HepG2 (cell line): Measurements from ENCODE around the gene LAP3. TPM values are rescaled to one million over a fixed set of nuclear protein-coding genes. Genes with fewer than 3 reads are reported as not detected.
A peak's percentile ranks its signal among the peaks of the same experiment; 100 is the strongest.

Experiments used
- ATAC-seq: fragments of 200-7000 bp; cut with Tn5 transposase; 3 replicates; pipeline ENCODE4 v1.9.1; 2020; ENCODE audit warnings: mild to moderate bottlenecking, moderate library complexity
- BruUV-seq: library from RNA; stranded (reverse); fragments of 400-500 nt; replicated peaks from 2 replicates; lab custom pipeline; 2021; lab: Mats Ljungman, UMichigan
- CTCF ChIA-PET: fragments of 300-600 bp; formaldehyde crosslinking; extraction: SDS; loops from one replicate; lab custom pipeline; 2021; ENCODE audit warnings: low total read pairs, inconsistent platforms, low intra/inter-chr PET ratio; lab: Yijun Ruan, JAX
- POLR2A ChIA-PET: fragments of 350-600 bp; sonication (Branson Sonifier 250); formaldehyde crosslinking; loops from one replicate; lab custom pipeline; 2020; ENCODE audit warnings: antibody characterized with exemption, inconsistent platforms; lab: Yijun Ruan, JAX
- DNase-seq: peaks from one replicate; pipeline ENCODE4 v3.0.0-alpha.2; 2015; ENCODE audit warnings: low spot score
- FAIRE-seq: peaks from 3 replicates; lab custom pipeline; 2011; peaks lifted over from hg19 to GRCh38; lab: Jason Lieb, UNC
- H2AFZ ChIP-seq: one replicate; pipeline ENCODE4 v1.6.1; 2011; ENCODE audit warnings: low read length, inconsistent platforms
- H3K27ac ChIP-seq: fragments of 300-600 bp; 3 replicates; pipeline ENCODE4 v1.8.0; 2011; ENCODE audit warnings: mixed run types, mild to moderate bottlenecking, mixed read lengths, low read length, inconsistent platforms; ENCODE audit not compliant: insufficient read depth; ENCODE audit errors: extremely low read length
- H3K27me3 ChIP-seq, 2 experiments: fragments of 200-600 bp in 1 of 2; 2 replicates in 1 of 2; 3 replicates in 1 of 2; pipeline versions ENCODE4 v1.6.0 to v1.8.0; 2011; ENCODE audit warnings: low read length in 2 of 2, mild to moderate bottlenecking in 2 of 2, moderate library complexity in 2 of 2, inconsistent platforms in 1 of 2; ENCODE audit not compliant: insufficient read depth in 2 of 2, control insufficient read depth in 1 of 2
- H3K36me3 ChIP-seq, 2 experiments: fragments of 200-600 bp in 1 of 2; replicated peaks in 1 of 2; 2 replicates in 1 of 2; 3 replicates in 1 of 2; pipeline versions ENCODE4 v1.5.1 to v1.8.0; 2011; ENCODE audit warnings: low read length in 2 of 2, inconsistent platforms in 1 of 2; ENCODE audit not compliant: insufficient read depth in 2 of 2, control insufficient read depth in 1 of 2
- H3K4me1 ChIP-seq: 2 replicates; pipeline ENCODE4 v1.5.1; 2012; ENCODE audit warnings: low read length, inconsistent platforms; ENCODE audit not compliant: insufficient read depth
- H3K4me2 ChIP-seq: 2 replicates; pipeline ENCODE4 v1.6.0; 2011; ENCODE audit warnings: low read depth, low read length, inconsistent platforms
- H3K4me3 ChIP-seq, 3 experiments: fragments of 200-600 bp in 1 of 3; sonication (generic), shearing (Covaris generic) in 1 of 3; replicated peaks in 1 of 3; 2 replicates each; pipeline ENCODE4 v1.5.1; 2011 to 2016; ENCODE audit warnings: low read length in 3 of 3, inconsistent platforms in 2 of 3, low read depth in 2 of 3, mild to moderate bottlenecking in 2 of 3, control low read depth in 1 of 3, mixed read lengths in 1 of 3; ENCODE audit not compliant: insufficient read depth in 1 of 3
- H3K79me2 ChIP-seq: one replicate; pipeline ENCODE4 v1.6.1; 2011; ENCODE audit warnings: low read length, inconsistent platforms; ENCODE audit not compliant: insufficient read depth
- H3K9ac ChIP-seq: 2 replicates; pipeline ENCODE4 v1.6.0; 2011; ENCODE audit warnings: mild to moderate bottlenecking, low read depth, low read length, inconsistent platforms; ENCODE audit not compliant: insufficient read depth
- H3K9me3 ChIP-seq: 2 replicates; pipeline ENCODE4 v1.5.1; 2012; ENCODE audit warnings: mild to moderate bottlenecking, low read length
- H4K20me1 ChIP-seq: 2 replicates; pipeline ENCODE4 v1.6.0; 2011; ENCODE audit warnings: inconsistent platforms, mild to moderate bottlenecking, low read length, moderate library complexity; ENCODE audit not compliant: insufficient read depth
- CBX5 ChIP-seq: sonication (generic); formaldehyde crosslinking; IDR thresholded peaks from 2 replicates; pipeline ENCODE4 v1.4.0; 2020; ENCODE audit warnings: missing genetic modification reagents, borderline replicate concordance
- MBD4 ChIP-seq: IDR thresholded peaks from 2 replicates; pipeline ENCODE4 v1.6.1; 2012; ENCODE audit warnings: low read length, inconsistent platforms, borderline replicate concordance
- MEIS1 ChIP-seq: sonication (generic); formaldehyde crosslinking; IDR thresholded peaks from 2 replicates; pipeline ENCODE4 v1.9.0; 2021; ENCODE audit warnings: mild to moderate bottlenecking, missing genetic modification reagents, moderate library complexity, borderline replicate concordance
- PRMT3 ChIP-seq: sonication (generic); formaldehyde crosslinking; IDR thresholded peaks from 2 replicates; pipeline ENCODE4 v1.8.1; 2022; ENCODE audit warnings: low read depth, mild to moderate bottlenecking, moderate library complexity, missing genetic modification reagents, borderline replicate concordance
- SALL2 ChIP-seq: sonication (generic); formaldehyde crosslinking; IDR thresholded peaks from 2 replicates; pipeline ENCODE4 v1.8.1; 2023; ENCODE audit warnings: mild to moderate bottlenecking, missing genetic modification reagents, inconsistent platforms
- SIX4 ChIP-seq: sonication (generic); formaldehyde crosslinking; IDR thresholded peaks from 2 replicates; pipeline ENCODE4 v1.4.0; 2020; ENCODE audit warnings: missing genetic modification reagents
- ZBTB21 ChIP-seq: sonication (generic); formaldehyde crosslinking; IDR thresholded peaks from 2 replicates; pipeline ENCODE4 v1.4.0; 2020; ENCODE audit warnings: missing genetic modification reagents
- ZNF121 ChIP-seq: sonication (generic); formaldehyde crosslinking; IDR thresholded peaks from 2 replicates; pipeline ENCODE4 v1.5.0; 2020; ENCODE audit warnings: mild to moderate bottlenecking, missing genetic modification reagents
- ZNF451 ChIP-seq: sonication (generic); formaldehyde crosslinking; IDR thresholded peaks from 2 replicates; pipeline ENCODE4 v1.5.0; 2020; ENCODE audit warnings: mild to moderate bottlenecking, missing genetic modification reagents
- WGBS: methylation state at CpG from one replicate; pipeline ENCODE4 v1.1.6; 2017; ENCODE audit warnings: low lambda C conversion rate; 5-methylcytosine and 5-hydroxymethylcytosine counted together
- in situ Hi-C: cut with HindIII; loops from 2 replicates; pipeline ENCODE4 v1.10.0; 2017; ENCODE audit warnings: low pct_unique_long_range_greater_than_20kb; ENCODE audit not compliant: extremely low pct_ligation_motif_present
- intact Hi-C: fragments of 100-400 bp; cut with micrococcal nuclease; formaldehyde crosslinking; loops from one replicate; pipeline ENCODE4 v1.10.0; 2022; ENCODE audit not compliant: unreplicated experiment
- polyA plus RNA-seq, 8 experiments: library from polyadenylated mRNA; depleted of rRNA in 3 of 8; stranded (reverse) in 7 of 8; unstranded in 1 of 8; fragments of >200 nt; fragmentation: Illumina TruSeq in 4 of 8; extraction: Trizol in 4 of 8; gene quantifications; 2 replicates each; pipeline versions ENCODE4 v1.2.1 to v1.2.3, GENCODE V29; 2011 to 2016; ENCODE audit warnings: low read depth in 4 of 8, missing spikeins in 1 of 8, mixed read lengths in 1 of 8; ENCODE audit not compliant: insufficient read depth in 1 of 8
- total RNA-seq, 5 experiments: library from RNA; depleted of rRNA; stranded (reverse); fragments of >200 nt; fragmentation: Illumina TruSeq; extraction: Trizol; gene quantifications; 2 replicates each; pipeline ENCODE4 v1.2.3, GENCODE V29; 2016; ENCODE audit warnings: low read depth in 1 of 5
- TF ChIP-seq, protein P1 (sequence below): IDR thresholded peaks from 2 replicates; pipeline ENCODE4 v1.6.1; 2012; ENCODE audit warnings: low read depth, low read length, improper control_type of control experiment
- TF ChIP-seq, protein P2 (sequence below): sonication (generic); formaldehyde crosslinking; IDR thresholded peaks from 2 replicates; pipeline ENCODE4 v1.8.0; 2022; ENCODE audit warnings: mild to moderate bottlenecking, missing genetic modification reagents, borderline replicate concordance
- TF ChIP-seq, protein P3 (sequence below): fragments of 450-650 bp; IDR thresholded peaks from 2 replicates; pipeline ENCODE4 v1.6.1; 2016
- TF ChIP-seq, protein P4 (sequence below): sonication (generic); formaldehyde crosslinking; IDR thresholded peaks from 2 replicates; pipeline ENCODE4; 2020; ENCODE audit warnings: missing genetic modification reagents, mild to moderate bottlenecking, borderline replicate concordance

Gene LAP3
- total and polyA plus RNA-seq, 2 of the 13 experiments (the other 11 are each of a cell fraction or from before 2014, with no cell fraction given) = 106 to 125 TPM

DNA sequence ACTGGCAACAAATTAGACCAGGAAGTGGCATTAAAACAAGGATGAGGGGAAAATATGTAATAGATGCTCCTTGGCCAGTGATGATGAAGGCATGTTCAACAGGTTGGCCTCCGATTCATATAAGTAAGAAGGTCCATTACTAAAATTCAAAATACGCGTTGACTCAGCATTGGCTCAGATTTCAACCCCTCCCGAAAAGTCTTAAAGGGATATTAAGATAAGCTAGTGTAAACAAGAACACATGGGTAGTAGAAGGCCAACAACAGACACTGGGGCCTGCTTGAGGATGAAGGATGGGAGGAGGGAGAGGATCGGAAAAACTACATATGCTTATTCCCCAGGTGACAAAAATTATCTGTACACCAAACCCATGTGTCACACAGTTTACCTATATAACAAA is 19.1 kb upstream of the LAP3 start (continued):
- TF ChIP-seq MEIS1 (CRISPR knock-in tag) (no peak), MBD4 (no peak)

DNA sequence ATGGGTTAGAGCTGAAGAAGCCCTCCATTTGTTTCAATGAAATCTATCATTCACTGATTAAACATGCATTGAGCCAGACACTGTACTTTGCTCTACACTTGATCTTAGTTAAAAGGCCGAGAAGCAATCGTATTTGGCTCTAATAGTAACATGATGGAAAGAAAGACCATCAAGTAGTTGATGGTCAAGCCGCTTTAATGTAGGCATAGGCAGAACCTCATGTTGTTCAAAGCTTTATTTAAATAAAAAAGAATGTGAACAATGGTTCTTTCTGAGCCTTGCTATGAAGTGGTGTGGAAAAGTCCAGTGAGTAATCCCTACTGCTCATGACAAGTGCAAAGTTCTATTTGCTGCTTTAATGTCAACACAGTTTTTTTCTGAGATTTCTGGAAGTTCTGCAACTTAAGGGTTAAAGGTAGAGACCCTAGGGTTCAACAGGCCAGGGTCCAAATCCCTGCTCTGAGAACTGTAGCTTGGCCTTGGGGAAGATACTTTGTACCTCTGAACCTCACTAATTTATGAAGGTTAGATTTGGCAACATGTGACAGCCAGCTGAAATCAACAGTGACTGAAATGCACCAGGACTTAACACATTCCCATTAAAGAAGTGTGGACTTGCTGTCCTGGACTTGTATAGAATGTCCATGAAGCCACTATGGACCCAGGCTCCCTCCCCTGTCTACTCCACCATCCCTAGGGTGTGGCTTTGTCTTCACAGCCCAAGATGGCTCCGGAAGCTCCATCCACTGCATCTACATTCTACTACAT is 17.9 kb upstream of the LAP3 start:
- peak; percentile 97 for DNase-seq
- Histone ChIP-seq H2AFZ (no peak overlapping the region), H3K4me1 (peaks cover 81% of the 10 kb centered on the region), H3K9ac (peak overlapping the region; percentile 64), H3K9me3 (no peaks in the 10 kb centered on the region), H3K4me3 (peak overlapping the region in 1 of 3 experiments; percentile 32; a peak in 1 of 6 replicates), H3K79me2 (no peaks in the 10 kb centered on the region), H3K27me3 (no peaks in the 10 kb centered on the region), H3K36me3 (no peaks in the 10 kb centered on the region), H4K20me1 (no peaks in the 10 kb centered on the region), H3K27ac (peak overlapping the region; percentile 90), H3K4me2 (peak overlapping the region; percentile 57)
- WGBS = 5% methylated on average over 4 of the region's 4 CpGs
- no TSS peak for BruUV-seq
- ChIA-PET CTCF (no interaction called here), POLR2A (interaction anchor here (1.2 to 5.2 kb wide), 10 partner anchors 9 to 56 kb away, joined by 3 to 49 read pairs (median 4); partner anchors contain the start of genes LAP3 and MED28)
- peak; percentile 82 for FAIRE-seq
- intact Hi-C loops (loop anchor here (1.0 to 2.0 kb wide), 3 partner anchors 15 to 56 kb away; partner anchors contain the start of genes LAP3 and MED28), in situ Hi-C loops (loop anchor here (5.0 to 25.0 kb wide), 3 partner anchors 78 to 453 kb away; partner anchors contain the start of gene LCORL)
- ATAC-seq = peak; percentile 84
- TF ChIP-seq ZNF121 (CRISPR knock-in tag) (0 out of 2 replicates have a peak, but pooled peaks have one; percentile 38), SIX4 (CRISPR knock-in tag) (peak; percentile 87; the same call in 1 of the 2 replicates), CBX5 (CRISPR knock-in tag) (peak; percentile 54; the same call in 1 of the 2 replicates), SALL2 (peak; percentile 63; the same call in 1 of the 2 replicates), PRMT3 (CRISPR knock-in tag) (0 out of 2 replicates have a peak, but pooled peaks have one; percentile 50), ZBTB21 (CRISPR knock-in tag) (peak; percentile 5; the same call in 1 of the 2 replicates), ZNF451 (CRISPR knock-in tag) (no peak)
- TF ChIP-seq, protein P1, sequence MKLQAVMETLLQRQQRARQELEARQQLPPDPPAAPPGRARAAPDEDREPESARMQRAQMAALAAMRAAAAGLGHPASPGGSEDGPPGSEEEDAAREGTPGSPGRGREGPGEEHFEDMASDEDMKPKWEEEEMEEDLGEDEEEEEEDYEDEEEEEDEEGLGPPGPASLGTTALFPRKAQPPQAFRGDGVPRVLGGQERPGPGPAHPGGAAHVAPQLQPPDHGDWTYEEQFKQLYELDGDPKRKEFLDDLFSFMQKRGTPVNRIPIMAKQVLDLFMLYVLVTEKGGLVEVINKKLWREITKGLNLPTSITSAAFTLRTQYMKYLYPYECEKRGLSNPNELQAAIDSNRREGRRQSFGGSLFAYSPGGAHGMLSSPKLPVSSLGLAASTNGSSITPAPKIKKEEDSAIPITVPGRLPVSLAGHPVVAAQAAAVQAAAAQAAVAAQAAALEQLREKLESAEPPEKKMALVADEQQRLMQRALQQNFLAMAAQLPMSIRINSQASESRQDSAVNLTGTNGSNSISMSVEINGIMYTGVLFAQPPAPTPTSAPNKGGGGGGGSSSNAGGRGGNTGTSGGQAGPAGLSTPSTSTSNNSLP = peak; percentile 99
- TF ChIP-seq, protein P2, sequence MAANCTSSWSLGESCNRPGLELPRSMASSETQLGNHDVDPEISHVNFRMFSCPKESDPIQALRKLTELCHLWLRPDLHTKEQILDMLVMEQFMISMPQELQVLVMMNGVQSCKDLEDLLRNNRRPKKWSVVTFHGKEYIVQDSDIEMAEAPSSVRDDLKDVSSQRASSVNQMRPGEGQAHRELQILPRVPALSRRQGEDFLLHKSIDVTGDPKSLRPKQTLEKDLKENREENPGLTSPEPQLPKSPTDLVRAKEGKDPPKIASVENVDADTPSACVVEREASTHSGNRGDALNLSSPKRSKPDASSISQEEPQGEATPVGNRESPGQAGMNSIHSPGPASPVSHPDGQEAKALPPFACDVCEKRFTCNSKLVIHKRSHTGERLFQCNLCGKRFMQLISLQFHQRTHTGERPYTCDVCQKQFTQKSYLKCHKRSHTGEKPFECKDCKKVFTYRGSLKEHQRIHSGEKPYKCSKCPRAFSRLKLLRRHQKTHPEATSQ (CRISPR knock-in tag) = 0 out of 2 replicates have a peak, but pooled peaks have one; percentile 35
- TF ChIP-seq, protein P3, sequence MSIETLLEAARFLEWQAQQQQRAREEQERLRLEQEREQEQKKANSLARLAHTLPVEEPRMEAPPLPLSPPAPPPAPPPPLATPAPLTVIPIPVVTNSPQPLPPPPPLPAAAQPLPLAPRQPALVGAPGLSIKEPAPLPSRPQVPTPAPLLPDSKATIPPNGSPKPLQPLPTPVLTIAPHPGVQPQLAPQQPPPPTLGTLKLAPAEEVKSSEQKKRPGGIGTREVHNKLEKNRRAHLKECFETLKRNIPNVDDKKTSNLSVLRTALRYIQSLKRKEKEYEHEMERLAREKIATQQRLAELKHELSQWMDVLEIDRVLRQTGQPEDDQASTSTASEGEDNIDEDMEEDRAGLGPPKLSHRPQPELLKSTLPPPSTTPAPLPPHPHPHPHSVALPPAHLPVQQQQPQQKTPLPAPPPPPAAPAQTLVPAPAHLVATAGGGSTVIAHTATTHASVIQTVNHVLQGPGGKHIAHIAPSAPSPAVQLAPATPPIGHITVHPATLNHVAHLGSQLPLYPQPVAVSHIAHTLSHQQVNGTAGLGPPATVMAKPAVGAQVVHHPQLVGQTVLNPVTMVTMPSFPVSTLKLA = peak; percentile 50; the same call in 1 of the 2 replicates
- TF ChIP-seq, protein P4, sequence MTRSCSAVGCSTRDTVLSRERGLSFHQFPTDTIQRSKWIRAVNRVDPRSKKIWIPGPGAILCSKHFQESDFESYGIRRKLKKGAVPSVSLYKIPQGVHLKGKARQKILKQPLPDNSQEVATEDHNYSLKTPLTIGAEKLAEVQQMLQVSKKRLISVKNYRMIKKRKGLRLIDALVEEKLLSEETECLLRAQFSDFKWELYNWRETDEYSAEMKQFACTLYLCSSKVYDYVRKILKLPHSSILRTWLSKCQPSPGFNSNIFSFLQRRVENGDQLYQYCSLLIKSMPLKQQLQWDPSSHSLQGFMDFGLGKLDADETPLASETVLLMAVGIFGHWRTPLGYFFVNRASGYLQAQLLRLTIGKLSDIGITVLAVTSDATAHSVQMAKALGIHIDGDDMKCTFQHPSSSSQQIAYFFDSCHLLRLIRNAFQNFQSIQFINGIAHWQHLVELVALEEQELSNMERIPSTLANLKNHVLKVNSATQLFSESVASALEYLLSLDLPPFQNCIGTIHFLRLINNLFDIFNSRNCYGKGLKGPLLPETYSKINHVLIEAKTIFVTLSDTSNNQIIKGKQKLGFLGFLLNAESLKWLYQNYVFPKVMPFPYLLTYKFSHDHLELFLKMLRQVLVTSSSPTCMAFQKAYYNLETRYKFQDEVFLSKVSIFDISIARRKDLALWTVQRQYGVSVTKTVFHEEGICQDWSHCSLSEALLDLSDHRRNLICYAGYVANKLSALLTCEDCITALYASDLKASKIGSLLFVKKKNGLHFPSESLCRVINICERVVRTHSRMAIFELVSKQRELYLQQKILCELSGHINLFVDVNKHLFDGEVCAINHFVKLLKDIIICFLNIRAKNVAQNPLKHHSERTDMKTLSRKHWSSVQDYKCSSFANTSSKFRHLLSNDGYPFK (CRISPR knock-in tag) = no peak
